ENCODE data around the gene PARD3. TPM values are rescaled to one million over a fixed set of nuclear protein-coding genes. Genes with fewer than 3 reads are reported as not detected.

PARD3 gene
- total and polyA plus RNA-seq, 10 of the 15 experiments (the other 5 are each of a cell fraction or from before 2014, with no cell fraction given), result 2.6 to 43.1 (median 13.9) TPM

GRCh38 chr10:34484164-34484563 is 330.9 kb downstream of the PARD3 start:
- intact Hi-C loops (cut with micrococcal nuclease; ENCODE audit: unreplicated experiment), result loop anchor here (10.0 kb wide), 1 partner anchor 59 kb away; no protein-coding TSS in a partner anchor
- in situ Hi-C loops (cut with MboI), result no loop called here
- H3K9me3 ChIP-seq (replicated peaks; ENCODE audit: control insufficient read depth, insufficient read depth, low read length), result no peaks in the 10 kb centered on the region
- H4K20me1 ChIP-seq (ENCODE audit: control insufficient read depth, insufficient read depth), result no peaks in the 10 kb centered on the region
- H3K9ac ChIP-seq (ENCODE audit: control insufficient read depth, insufficient read depth, low read length), result no peak overlapping the region
- ChIA-PET POLR2A (interaction anchor here (3.5 kb wide), 1 partner anchor 11 kb away, joined by 19 read pairs; no protein-coding TSS in a partner anchor), RAD21 (ENCODE audit: unreplicated experiment) (no interaction called here), SMC1A (ENCODE audit: uncharacterized antibody, unreplicated experiment) (interaction anchor here (1.3 to 2.8 kb wide), 2 partner anchors 9 to 10 kb away, joined by 3 to 15 read pairs; no protein-coding TSS in a partner anchor), CTCF (interaction anchor here (0.5 to 2.3 kb wide), 6 partner anchors 9 to 39 kb away, joined by 3 to 7 read pairs (median 3); no protein-coding TSS in a partner anchor)
- ATAC-seq (no peak), DNase-seq (ENCODE audit: low read depth, low spot score) (no peak), FAIRE-seq (no peak)
- no peaks in the 10 kb centered on the region; a peak in 1 of 4 replicates for H3K36me3 ChIP-seq (ENCODE audit: control insufficient read depth in 2 of 2, insufficient read depth in 2 of 2, low read length in 1 of 2)
- no peaks in the 10 kb centered on the region for H3K79me2 ChIP-seq (ENCODE audit: control insufficient read depth, insufficient read depth, low read length)
- TF ChIP-seq TCF12 (IDR thresholded peaks at IDR 0.05; ENCODE audit: low read depth, low read length) (no peak), PRDM15 (CRISPR knock-in tag; IDR thresholded peaks at IDR 0.05) (no peak), PAX8 (IDR thresholded peaks at IDR 0.05) (no peak), E4F1 (IDR thresholded peaks at IDR 0.05; ENCODE audit: borderline replicate concordance, partially characterized antibody) (no peak), CHD2 (IDR thresholded peaks at IDR 0.05; ENCODE audit: borderline replicate concordance, low read depth, low read length) (no peak), ZBTB33 (IDR thresholded peaks at IDR 0.05) (no peak), YY1 (IDR thresholded peaks at IDR 0.05; ENCODE audit: low read depth, low read length) (no peak), HDGF (IDR thresholded peaks at IDR 0.05) (no peak)
- no peaks in the 10 kb centered on the region for H3K4me1 ChIP-seq (ENCODE audit: control insufficient read depth, insufficient read depth, low read length)
- 26% methylated on average over 4 of the region's 4 CpGs for WGBS (ENCODE audit: insufficient coverage, insufficient replicate concordance, low lambda C conversion rate, missing lambda C conversion rate)
- H3K27ac ChIP-seq (ENCODE audit: control insufficient read depth, insufficient read depth), result no peak overlapping the region
- H3K4me2 ChIP-seq (ENCODE audit: control insufficient read depth, insufficient read depth), result no peak overlapping the region
- no peak overlapping the region for H2AFZ ChIP-seq (ENCODE audit: control insufficient read depth, low read depth, low read length)
- H3K27me3 ChIP-seq (replicated peaks in 1 of 2; ENCODE audit: control insufficient read depth in 2 of 2, insufficient read depth in 2 of 2, low read length in 1 of 2), result no peaks in the 10 kb centered on the region
- no peak overlapping the region for H3K4me3 ChIP-seq
- no TSS peak for BruUV-seq (replicated peaks)

All from GM12878 (cell line).